Ovary (tissue), 3 donors: Measurements from ENCODE around the gene GATAD2A.

ENCODE experiments used
- CTCF ChIP-seq, 3 donors: fragments of 450-650 bp in 2 of 3; fragments of 200-600 bp in 1 of 3; IDR thresholded peaks; one replicate each; pipeline versions ENCODE4 v1.5.1 to v1.8.0; 2016 to 2022; ENCODE audit warnings: antibody characterized with exemption in 3 of 3, mild to moderate bottlenecking in 1 of 3
- EP300 ChIP-seq: sonication (generic); formaldehyde crosslinking; IDR thresholded peaks from one replicate; pipeline ENCODE4 v1.6.1; 2017; ENCODE audit warnings: antibody characterized with exemption
- POLR2A ChIP-seq: fragments of 450-650 bp; IDR thresholded peaks from one replicate; pipeline ENCODE4 v1.6.1; 2017; ENCODE audit warnings: antibody characterized with exemption, mild to moderate bottlenecking, moderate library complexity
- donor health status: DM: no; HTN: no; CAD: no.

- TF ChIP-seq CTCF (IDR thresholded peaks at IDR 0.05) (no peak), POLR2A (no peak), EP300 (no peak)
These were observed 118.6 kb downstream of the GATAD2A start for GRCh38 chr19:19524053-19524452.
